ENCODE results near the gene ITGAE. TPM values are rescaled to one million over a fixed set of nuclear protein-coding genes. Genes with fewer than 3 reads are reported as not detected.
"Not testable (repeated sequence)": the region's sequence is repeated elsewhere in the genome, so short reads cannot be mapped to it uniquely, and the experiment has no call there.

Gene ITGAE
- polyA plus RNA-seq, 2 of the 4 experiments (the other 2 are of a cell fraction): 154 to 156 TPM

- TF ChIP-seq HOXA7 (CRISPR knock-in tag; IDR thresholded peaks at IDR 0.05) (no peak), POLR2A (IDR thresholded peaks at IDR 0.05; ENCODE audit: low read length) (peak; percentile 92), CBX8 (IDR thresholded peaks at IDR 0.05) (no peak), MAX (IDR thresholded peaks at IDR 0.05) (peak; percentile 74), PBX3 (IDR thresholded peaks at IDR 0.05) (peak; percentile 59; the same call in 1 of the 2 replicates), ZFP36 (IDR thresholded peaks at IDR 0.05; ENCODE audit: borderline replicate concordance, partially characterized antibody) (no peak), HOXB5 (CRISPR knock-in tag; IDR thresholded peaks at IDR 0.05) (peak; percentile 76; the same call in 1 of the 2 replicates), PHF8 (IDR thresholded peaks at IDR 0.05; ENCODE audit: borderline replicate concordance, low read depth) (peak; percentile 100), E2F6 (IDR thresholded peaks at IDR 0.05; ENCODE audit: borderline replicate concordance, low read depth) (no peak), JUN (IDR thresholded peaks at IDR 0.05) (peak; percentile 92 to 99), HMGXB4 (CRISPR knock-in tag; IDR thresholded peaks at IDR 0.05; ENCODE audit: borderline replicate concordance) (peak; percentile 93; the same call in 1 of the 2 replicates), EHMT2 (IDR thresholded peaks at IDR 0.05; ENCODE audit: low read depth) (no peak), FOSL2 (IDR thresholded peaks at IDR 0.05) (no peak), FOSL2 (CRISPR knock-in tag; IDR thresholded peaks at IDR 0.05) (peak; percentile 50), TFCP2L1 (CRISPR knock-in tag; IDR thresholded peaks at IDR 0.05) (no peak)
These were observed 44.8 kb upstream of the ITGAE start, which contains the start of gene NCBP3 (continued) for GRCh38 chr17:3845621-3846436.

GRCh38 chr17:3845291-3845620 lies 44.3 kb upstream of the ITGAE start:
- Histone ChIP-seq H3K4me3 (peak overlapping the region; percentile 93), H3K9me3 (no peaks in the 10 kb centered on the region), H3K4me2 (peak overlapping the region; percentile 97), H3K27ac (peak overlapping the region; percentile 96 to 97), H3K4me1 (peaks cover 17% of the 10 kb centered on the region)
- WGBS (ENCODE audit: missing lambda C conversion rate): 1% methylated on average over 8 of the region's 8 CpGs
- TF ChIP-seq ZFP36 (IDR thresholded peaks at IDR 0.05; ENCODE audit: borderline replicate concordance, partially characterized antibody) (no peak), CTCF (IDR thresholded peaks at IDR 0.05) (no peak), RFX5 (IDR thresholded peaks at IDR 0.05) (no peak), BHLHE40 (IDR thresholded peaks at IDR 0.05; ENCODE audit: low read depth, low read length) (no peak), POLR2A (IDR thresholded peaks at IDR 0.05; ENCODE audit: low read length) (no peak), CBX8 (IDR thresholded peaks at IDR 0.05) (no peak)
- FAIRE-seq (no peak), DNase-seq (ENCODE audit: low read depth in 1 of 2, low spot score in 1 of 2) (no peak), ATAC-seq (peak; percentile 14 to 18; a peak in 3 of 6 replicates)
- POLR2A ChIA-PET: interaction anchor here (0.9 to 1.8 kb wide), 7 partner anchors 12 to 298 kb away, joined by 3 to 10 read pairs (median 5); partner anchors contain the start of genes CAMKK1, CYB5D2 and HASPIN
- CTCF ChIA-PET: interaction anchor here (0.8 to 11.3 kb wide), 28 partner anchors 8 to 665 kb away, joined by 3 to 224 read pairs (median 8); partner anchors contain the start of genes ATP2A3 and P2RX1

GRCh38 chr17:3844556-3844955 lies 43.6 kb upstream of the ITGAE start:
- ChIA-PET POLR2A (interaction anchor here (1.0 to 1.1 kb wide), 3 partner anchors 48 to 121 kb away, joined by 3 to 4 read pairs (median 4); partner anchors contain the start of genes CAMKK1 and HASPIN), CTCF (interaction anchor here (0.8 to 11.3 kb wide), 31 partner anchors 8 to 229 kb away, joined by 3 to 224 read pairs (median 7); partner anchors contain the start of genes ATP2A3 and P2RX1)
- not testable (repeated sequence) for DNase-seq (ENCODE audit: low read depth in 1 of 2, low spot score in 1 of 2); H3K27ac ChIP-seq; ATAC-seq; H3K9me3 ChIP-seq; FAIRE-seq
- WGBS (ENCODE audit: missing lambda C conversion rate): 92% methylated on average over 19 of the region's 19 CpGs
- Histone ChIP-seq H3K4me1 (peaks cover 17% of the 10 kb centered on the region), H3K4me2 (peak overlapping the region; percentile 97), H3K4me3 (peak overlapping the region; percentile 93)

Data from A549 (cell line).